ENCODE results near the gene KCNQ1. TPM values are rescaled to one million over a fixed set of nuclear protein-coding genes. Genes with fewer than 3 reads are reported as not detected.

The KCNQ1 gene
- total and polyA plus RNA-seq, 2 of the 13 experiments (the other 11 are each of a cell fraction or from before 2014, with no cell fraction given): 0.02 to 0.08 TPM

GRCh38 chr11:2761131-2762030 lies 316.6 kb downstream of the KCNQ1 start:
- Histone ChIP-seq H2AFZ (ENCODE audit: low read length) (no peak overlapping the region), H3K27ac (ENCODE audit: extremely low read length, insufficient read depth, low read length) (no peak overlapping the region), H4K20me1 (ENCODE audit: insufficient read depth, low read length) (no peaks in the 10 kb centered on the region), H3K27me3 (ENCODE audit: control insufficient read depth in 1 of 2, insufficient read depth in 2 of 2, low read length in 2 of 2) (peaks cover 6 to 44% of the 10 kb centered on the region in 2 experiments), H3K4me1 (ENCODE audit: insufficient read depth, low read length) (0 out of 2 replicates have a peak, but pooled peaks cover 8% of the 10 kb centered on the region), H3K9ac (ENCODE audit: insufficient read depth, low read depth, low read length) (no peak overlapping the region), H3K4me2 (ENCODE audit: low read depth, low read length) (no peak overlapping the region), H3K79me2 (ENCODE audit: insufficient read depth, low read length) (no peaks in the 10 kb centered on the region), H3K36me3 (replicated peaks in 1 of 2; ENCODE audit: control insufficient read depth in 1 of 2, insufficient read depth in 2 of 2, low read length in 2 of 2) (no peaks in the 10 kb centered on the region), H3K9me3 (ENCODE audit: low read length) (peaks cover 5% of the 10 kb centered on the region; the same call in 1 of the 2 replicates), H3K4me3 (replicated peaks in 1 of 3; ENCODE audit: insufficient read depth in 1 of 3, low read depth in 2 of 3, low read length in 3 of 3) (no peak overlapping the region)
- POLR2A ChIA-PET: no interaction called here
- FAIRE-seq (no peak), DNase-seq (ENCODE audit: low spot score) (no peak), ATAC-seq (peak; percentile 69)
- in situ Hi-C loops (cut with HindIII; ENCODE audit: extremely low pct_ligation_motif_present, low pct_unique_long_range_greater_than_20kb) (no loop called here), intact Hi-C loops (cut with micrococcal nuclease; ENCODE audit: unreplicated experiment) (no loop called here)
- CTCF ChIA-PET (ENCODE audit: low intra/inter-chr PET ratio, low total read pairs): no interaction called here
- TF ChIP-seq ZNF260 (CRISPR knock-in tag; IDR thresholded peaks at IDR 0.05; ENCODE audit: borderline replicate concordance, low read depth) (no peak), AFF4 (CRISPR knock-in tag; IDR thresholded peaks at IDR 0.05) (no peak), SNAPC4 (CRISPR knock-in tag; IDR thresholded peaks at IDR 0.05) (no peak), ZSCAN9 (CRISPR knock-in tag; IDR thresholded peaks at IDR 0.05; ENCODE audit: borderline replicate concordance) (no peak), SOX13 (IDR thresholded peaks at IDR 0.05) (no peak), SOX13 (CRISPR knock-in tag; conservative IDR thresholded peaks at IDR 0.05 in 1 of 2, IDR thresholded peaks at IDR 0.05 in 1 of 2) (no peak), THRA (CRISPR knock-in tag; IDR thresholded peaks at IDR 0.05; ENCODE audit: borderline replicate concordance) (no peak), EEA1 (CRISPR knock-in tag; IDR thresholded peaks at IDR 0.05; ENCODE audit: borderline replicate concordance) (no peak), ZNF619 (CRISPR knock-in tag; IDR thresholded peaks at IDR 0.05) (no peak)
- no TSS peak for BruUV-seq (replicated peaks)
- WGBS (ENCODE audit: low lambda C conversion rate): 84% methylated on average over 20 of the region's 33 CpGs

Measured in HepG2 (cell line).